CD4-positive, CD25-positive, alpha-beta regulatory T cell (primary cell): ENCODE measurements around the gene NTM. TPM values are rescaled to one million over a fixed set of nuclear protein-coding genes. Genes with fewer than 3 reads are reported as not detected.

Experiments
- ATAC-seq, 2 donors: fragments of 150-1000 bp; cut with Tn5 transposase; one replicate each; pipeline ENCODE4 v1.10.0; 2021; ENCODE audit warnings: low read depth in 2 of 2, moderate number of reproducible peaks in 2 of 2, moderate library complexity in 1 of 2
- DNase-seq, 3 donors: peaks; one replicate each; pipeline versions ENCODE4 v3.0.0 to v3.0.0-alpha.2; 2012 to 2022; ENCODE audit warnings: mixed read lengths in 1 of 3
- H3K27ac ChIP-seq: one replicate; pipeline ENCODE4 v1.7.0; 2013; ENCODE audit warnings: mild to moderate bottlenecking, low read length; ENCODE audit not compliant: insufficient read depth, poor library complexity, severe bottlenecking
- H3K27me3 ChIP-seq: one replicate; pipeline ENCODE4 v1.7.0; 2013; ENCODE audit warnings: low read length; ENCODE audit not compliant: control insufficient read depth, insufficient read depth
- H3K36me3 ChIP-seq: one replicate; pipeline ENCODE4 v1.7.0; 2013; ENCODE audit warnings: mild to moderate bottlenecking, low read length, moderate library complexity; ENCODE audit not compliant: control insufficient read depth, insufficient read depth
- H3K4me1 ChIP-seq: 2 replicates; pipeline ENCODE4 v1.7.0; 2013; ENCODE audit warnings: mild to moderate bottlenecking, low read length; ENCODE audit not compliant: insufficient read depth, control insufficient read depth, poor library complexity, severe bottlenecking
- H3K4me3 ChIP-seq: one replicate; pipeline ENCODE4 v1.7.0; 2013; ENCODE audit warnings: low read depth, mild to moderate bottlenecking, low read length, moderate library complexity
- H3K9me3 ChIP-seq, 2 experiments: 1 replicate in 1 of 2; 2 replicates in 1 of 2; pipeline ENCODE4 v1.7.0; 2013; ENCODE audit warnings: low read length in 2 of 2, mild to moderate bottlenecking in 1 of 2, moderate library complexity in 1 of 2; ENCODE audit not compliant: control insufficient read depth in 2 of 2
- H3K27ac Mint-ChIP-seq, 3 donors: one replicate each; pipeline ENCODE4 v1.8.0; 2020 to 2022; ENCODE audit warnings: mild to moderate bottlenecking in 3 of 3, mixed read lengths in 3 of 3, moderate library complexity in 2 of 3
- H3K27me3 Mint-ChIP-seq: one replicate; pipeline ENCODE4 v1.8.0; 2022; ENCODE audit warnings: mild to moderate bottlenecking, mixed read lengths
- H3K36me3 Mint-ChIP-seq: one replicate; pipeline ENCODE4 v1.8.0; 2020; ENCODE audit warnings: mixed read lengths
- H3K4me1 Mint-ChIP-seq, 4 donors: one replicate each; pipeline ENCODE4 v1.8.0; 2020 to 2022; ENCODE audit warnings: mixed read lengths in 4 of 4, mild to moderate bottlenecking in 1 of 4
- H3K4me3 Mint-ChIP-seq, 4 donors: one replicate each; pipeline ENCODE4 v1.8.0; 2020 to 2022; ENCODE audit warnings: mild to moderate bottlenecking in 4 of 4, mixed read lengths in 4 of 4, moderate library complexity in 3 of 4
- H3K9me3 Mint-ChIP-seq, 7 donors: one replicate each; pipeline ENCODE4 v1.8.0; 2020 to 2022; ENCODE audit warnings: mixed read lengths in 7 of 7, mild to moderate bottlenecking in 3 of 7, moderate library complexity in 2 of 7
- polyA plus RNA-seq, 4 donors: library from polyadenylated mRNA; unstranded; fragments of 300-500 nt; fragmentation: Illumina TruSeq; gene quantifications; one replicate each; pipeline ENCODE4 v1.2.3, GENCODE V29; 2021
- total RNA-seq: library from RNA; stranded (reverse); gene quantifications from one replicate; pipeline ENCODE4 v1.2.3, GENCODE V29; 2022

Gene NTM
- total and polyA plus RNA-seq, 5 donors from 2014 or later: 1.3 TPM; not detected in 4

GRCh38 chr11:131792243-131792642 is 421.8 kb downstream of the NTM start:
- Mint-ChIP-seq H3K27ac (no peak overlapping the region), H3K4me1 (no peaks in the 10 kb centered on the region)

GRCh38 chr11:131796089-131796488 is 425.7 kb downstream of the NTM start:
- no peak for ATAC-seq
- peaks cover 0 to 7% (median 0%) of the 10 kb centered on the region in 7 donors for H3K9me3 Mint-ChIP-seq
- no peak overlapping the region for H3K4me3 ChIP-seq
- H3K36me3 Mint-ChIP-seq: no peaks in the 10 kb centered on the region
- H3K9me3 ChIP-seq: no peaks in the 10 kb centered on the region
- no peaks in the 10 kb centered on the region for H3K36me3 ChIP-seq
- H3K27ac Mint-ChIP-seq: peak overlapping the region in 1 of 3 donors; percentile 76
- H3K4me1 Mint-ChIP-seq: no peaks in the 10 kb centered on the region
- no peak for DNase-seq
- no peaks in the 10 kb centered on the region for H3K27me3 ChIP-seq
- no peak overlapping the region for H3K4me3 Mint-ChIP-seq
- H3K27ac ChIP-seq: no peak overlapping the region
- no peaks in the 10 kb centered on the region for H3K27me3 Mint-ChIP-seq
- no peaks in the 10 kb centered on the region for H3K4me1 ChIP-seq

More at GRCh38 chr11:131792243-131792642, 421.8 kb downstream of the NTM start:
- DNase-seq (no peak), ATAC-seq (no peak)
- Mint-ChIP-seq H3K36me3 (no peaks in the 10 kb centered on the region), H3K4me3 (no peak overlapping the region), H3K27me3 (no peaks in the 10 kb centered on the region), H3K9me3 (peaks cover 0 to 6% (median 0%) of the 10 kb centered on the region in 7 donors)
- Histone ChIP-seq H3K4me3 (no peak overlapping the region), H3K27ac (no peak overlapping the region), H3K9me3 (no peaks in the 10 kb centered on the region), H3K27me3 (no peaks in the 10 kb centered on the region), H3K36me3 (no peaks in the 10 kb centered on the region), H3K4me1 (no peaks in the 10 kb centered on the region)

GRCh38 chr11:131796541-131796940 is 426.1 kb downstream of the NTM start:
- H3K4me1 ChIP-seq: no peaks in the 10 kb centered on the region
- no peaks in the 10 kb centered on the region for H3K27me3 Mint-ChIP-seq
- H3K27me3 ChIP-seq: no peaks in the 10 kb centered on the region
- no peak overlapping the region for H3K4me3 ChIP-seq
- H3K36me3 ChIP-seq: no peaks in the 10 kb centered on the region
- H3K4me1 Mint-ChIP-seq: no peaks in the 10 kb centered on the region
- no peaks in the 10 kb centered on the region for H3K36me3 Mint-ChIP-seq
- H3K9me3 Mint-ChIP-seq: peaks cover 0 to 7% (median 0%) of the 10 kb centered on the region in 7 donors
- H3K9me3 ChIP-seq: no peaks in the 10 kb centered on the region
- ATAC-seq (no peak), DNase-seq (no peak)
- H3K27ac ChIP-seq: no peak overlapping the region
- no peak overlapping the region for H3K27ac Mint-ChIP-seq
- H3K4me3 Mint-ChIP-seq: no peak overlapping the region

- H3K27ac ChIP-seq: no peak overlapping the region
- H3K4me3 ChIP-seq: no peak overlapping the region
- no peak for DNase-seq
- Mint-ChIP-seq H3K9me3 (peaks cover 0 to 13% (median 0%) of the 10 kb centered on the region in 7 donors), H3K27me3 (no peaks in the 10 kb centered on the region), H3K4me3 (no peak overlapping the region), H3K36me3 (no peaks in the 10 kb centered on the region), H3K4me1 (no peaks in the 10 kb centered on the region), H3K27ac (no peak overlapping the region)
- H3K4me1 ChIP-seq: no peaks in the 10 kb centered on the region
- no peak for ATAC-seq
- no peaks in the 10 kb centered on the region for H3K36me3 ChIP-seq
- H3K9me3 ChIP-seq: no peaks in the 10 kb centered on the region
- no peaks in the 10 kb centered on the region for H3K27me3 ChIP-seq
Observed at GRCh38 chr11:131800452-131800851, 430.0 kb downstream of the NTM start.

- Histone ChIP-seq H3K27ac (no peak overlapping the region), H3K9me3 (no peaks in the 10 kb centered on the region), H3K4me3 (no peak overlapping the region), H3K4me1 (no peaks in the 10 kb centered on the region), H3K27me3 (no peaks in the 10 kb centered on the region), H3K36me3 (no peaks in the 10 kb centered on the region)
- no peaks in the 10 kb centered on the region for H3K27me3 Mint-ChIP-seq
- H3K27ac Mint-ChIP-seq: no peak overlapping the region
- no peaks in the 10 kb centered on the region for H3K36me3 Mint-ChIP-seq
- peaks cover 0 to 10% (median 0%) of the 10 kb centered on the region in 7 donors for H3K9me3 Mint-ChIP-seq
- ATAC-seq (no peak), DNase-seq (no peak)
- no peaks in the 10 kb centered on the region for H3K4me1 Mint-ChIP-seq
- H3K4me3 Mint-ChIP-seq: no peak overlapping the region
Observed at GRCh38 chr11:131802440-131803115, 432.2 kb downstream of the NTM start.

- H3K27me3 Mint-ChIP-seq: no peaks in the 10 kb centered on the region
Observed at GRCh38 chr11:131807876-131808275, 437.5 kb downstream of the NTM start.

GRCh38 chr11:131808470-131808869 is 438.1 kb downstream of the NTM start:
- Histone ChIP-seq H3K27ac (no peak overlapping the region), H3K4me3 (no peak overlapping the region), H3K27me3 (no peaks in the 10 kb centered on the region), H3K4me1 (no peaks in the 10 kb centered on the region), H3K36me3 (no peaks in the 10 kb centered on the region), H3K9me3 (no peaks in the 10 kb centered on the region)
- no peaks in the 10 kb centered on the region for H3K4me1 Mint-ChIP-seq
- H3K36me3 Mint-ChIP-seq: no peaks in the 10 kb centered on the region
- ATAC-seq: no peak
- no peak overlapping the region for H3K4me3 Mint-ChIP-seq
- peak overlapping the region in 1 of 3 donors; percentile 0 for H3K27ac Mint-ChIP-seq
- H3K27me3 Mint-ChIP-seq: no peaks in the 10 kb centered on the region
- no peak for DNase-seq
- H3K9me3 Mint-ChIP-seq: peaks cover 0 to 7% (median 0%) of the 10 kb centered on the region in 7 donors

More at GRCh38 chr11:131807876-131808275, 437.5 kb downstream of the NTM start:
- no peak overlapping the region for H3K4me3 Mint-ChIP-seq
- no peaks in the 10 kb centered on the region for H3K4me1 ChIP-seq
- no peaks in the 10 kb centered on the region for H3K4me1 Mint-ChIP-seq
- ATAC-seq (no peak), DNase-seq (no peak)
- peaks cover 0 to 7% (median 0%) of the 10 kb centered on the region in 7 donors for H3K9me3 Mint-ChIP-seq
- no peaks in the 10 kb centered on the region for H3K36me3 Mint-ChIP-seq
- H3K27me3 ChIP-seq: no peaks in the 10 kb centered on the region
- no peak overlapping the region for H3K27ac ChIP-seq
- no peaks in the 10 kb centered on the region for H3K9me3 ChIP-seq
- no peaks in the 10 kb centered on the region for H3K36me3 ChIP-seq
- H3K27ac Mint-ChIP-seq: no peak overlapping the region
- no peak overlapping the region for H3K4me3 ChIP-seq
